Neutrophil (primary cell): ENCODE data around the gene CA10.

Experiments
- H3K27ac ChIP-seq: fragments of 200-600 bp; sonication (generic); 2 replicates; pipeline ENCODE4 v1.5.1; 2016; ENCODE audit warnings: mild to moderate bottlenecking, moderate library complexity
- H3K27me3 ChIP-seq: fragments of 200-600 bp; sonication (generic); 2 replicates; pipeline ENCODE4 v1.6.0; 2016; ENCODE audit warnings: mild to moderate bottlenecking
- H3K36me3 ChIP-seq: fragments of 200-600 bp; sonication (generic); 2 replicates; pipeline ENCODE4 v1.5.1; 2017
- H3K4me1 ChIP-seq, 2 experiments: fragments of 200-600 bp in 1 of 2; sonication (generic) in 1 of 2; 1 replicate in 1 of 2; 2 replicates in 1 of 2; pipeline versions ENCODE4 v1.5.1 to v1.6.1; 2013 to 2016; ENCODE audit warnings: low read depth in 1 of 2, low read length in 1 of 2, mild to moderate bottlenecking in 1 of 2, moderate library complexity in 1 of 2; ENCODE audit not compliant: control insufficient read depth in 1 of 2, insufficient read depth in 1 of 2
- H3K4me3 ChIP-seq, 2 experiments: fragments of 200-600 bp in 1 of 2; sonication (generic) in 1 of 2; 1 replicate in 1 of 2; 2 replicates in 1 of 2; pipeline ENCODE4 v1.5.1; 2013 to 2016; ENCODE audit warnings: low read depth in 1 of 2, low read length in 1 of 2, mild to moderate bottlenecking in 1 of 2, moderate library complexity in 1 of 2
- H3K9me3 ChIP-seq: fragments of 200-600 bp; sonication (generic); 2 replicates; pipeline ENCODE4 v1.5.1; 2016
- CTCF ChIP-seq: fragments of 200-600 bp; sonication (generic); IDR thresholded peaks from 2 replicates; pipeline ENCODE4 v1.5.1; 2016; ENCODE audit warnings: antibody characterized with exemption

CA10 gene

GRCh38 chr17:51647826-51648225 is 510.7 kb downstream of the CA10 start:
- no peaks in the 10 kb centered on the region for H3K4me1 ChIP-seq
- peaks cover under 1% of the 10 kb centered on the region for H3K27me3 ChIP-seq
- H3K36me3 ChIP-seq: no peaks in the 10 kb centered on the region
- TF ChIP-seq CTCF: no peak
- H3K9me3 ChIP-seq: no peaks in the 10 kb centered on the region
- no peak overlapping the region for H3K27ac ChIP-seq
- no peak overlapping the region for H3K4me3 ChIP-seq

GRCh38 chr17:51647067-51647466 is 511.4 kb downstream of the CA10 start:
- Histone ChIP-seq H3K4me1 (no peaks in the 10 kb centered on the region), H3K9me3 (no peaks in the 10 kb centered on the region), H3K27ac (no peak overlapping the region), H3K4me3 (no peak overlapping the region), H3K36me3 (no peaks in the 10 kb centered on the region), H3K27me3 (peaks cover 6% of the 10 kb centered on the region)
- TF ChIP-seq CTCF: no peak

- TF ChIP-seq CTCF: no peak
- Histone ChIP-seq H3K4me1 (no peaks in the 10 kb centered on the region), H3K4me3 (no peak overlapping the region), H3K36me3 (no peaks in the 10 kb centered on the region), H3K27ac (no peak overlapping the region), H3K9me3 (no peaks in the 10 kb centered on the region), H3K27me3 (peaks cover 6% of the 10 kb centered on the region)
Measured at GRCh38 chr17:51646539-51646938, 512.0 kb downstream of the CA10 start.

GRCh38 chr17:51645056-51645455 is 513.5 kb downstream of the CA10 start:
- H3K27ac ChIP-seq: no peak overlapping the region
- no peak overlapping the region for H3K4me3 ChIP-seq
- H3K9me3 ChIP-seq: no peaks in the 10 kb centered on the region
- peaks cover 6% of the 10 kb centered on the region for H3K27me3 ChIP-seq
- no peaks in the 10 kb centered on the region for H3K36me3 ChIP-seq
- H3K4me1 ChIP-seq: no peaks in the 10 kb centered on the region
- no peak for TF ChIP-seq CTCF

GRCh38 chr17:51643702-51644490 is 514.6 kb downstream of the CA10 start:
- H3K4me1 ChIP-seq: no peaks in the 10 kb centered on the region
- H3K9me3 ChIP-seq: no peaks in the 10 kb centered on the region
- H3K27ac ChIP-seq: no peak overlapping the region
- TF ChIP-seq CTCF: no peak
- peaks cover 6% of the 10 kb centered on the region for H3K27me3 ChIP-seq
- H3K36me3 ChIP-seq: no peaks in the 10 kb centered on the region
- no peak overlapping the region for H3K4me3 ChIP-seq
